8988T (cell line): ENCODE results near the gene PARP15.

Experiments
- DNase-seq: peaks from one replicate; pipeline ENCODE4 v3.0.0; 2011

Gene PARP15

GRCh38 chr3:122576174-122576940 lies 1.1 kb upstream of the PARP15 start:
- no peak for DNase-seq

GRCh38 chr3:122578069-122578740 lies 755 bp downstream of the PARP15 start:
- no peak for DNase-seq

- DNase-seq: no peak
Measured at GRCh38 chr3:122580470-122580869, 3.0 kb downstream of the PARP15 start.

- DNase-seq: no peak
Measured at GRCh38 chr3:122581622-122582021, 4.2 kb downstream of the PARP15 start.

GRCh38 chr3:122582390-122582789 lies 4.9 kb downstream of the PARP15 start:
- DNase-seq: no peak

GRCh38 chr3:122586098-122586497 lies 8.6 kb downstream of the PARP15 start:
- DNase-seq: no peak

- DNase-seq: no peak
Measured at GRCh38 chr3:122586773-122587485, 9.5 kb downstream of the PARP15 start.

- no peak for DNase-seq
Measured at GRCh38 chr3:122587572-122587971, 10.1 kb downstream of the PARP15 start.

- no peak for DNase-seq
Measured at GRCh38 chr3:122589297-122589696, 11.8 kb downstream of the PARP15 start.

GRCh38 chr3:122590610-122591009 lies 13.2 kb downstream of the PARP15 start:
- DNase-seq: no peak

- DNase-seq: no peak
Measured at GRCh38 chr3:122594025-122594424, 16.6 kb downstream of the PARP15 start.

GRCh38 chr3:122598151-122598550 lies 20.7 kb downstream of the PARP15 start:
- DNase-seq: no peak

GRCh38 chr3:122598556-122598955 lies 21.1 kb downstream of the PARP15 start:
- DNase-seq: no peak

GRCh38 chr3:122602011-122602710 lies 24.7 kb downstream of the PARP15 start:
- no peak for DNase-seq

GRCh38 chr3:122603056-122603455 lies 25.6 kb downstream of the PARP15 start:
- DNase-seq: no peak

- no peak for DNase-seq
Measured at GRCh38 chr3:122606330-122606729, 28.9 kb downstream of the PARP15 start.

- no peak for DNase-seq
Measured at GRCh38 chr3:122608916-122609315, 31.5 kb downstream of the PARP15 start.

GRCh38 chr3:122609798-122610559 lies 32.5 kb downstream of the PARP15 start:
- peak; percentile 22 for DNase-seq

- no peak for DNase-seq
Measured at GRCh38 chr3:122612696-122613095, 35.2 kb downstream of the PARP15 start.

- DNase-seq: no peak
Measured at GRCh38 chr3:122615303-122615702, 37.9 kb downstream of the PARP15 start.

- no peak for DNase-seq
Measured at GRCh38 chr3:122618614-122619013, 41.2 kb downstream of the PARP15 start.

- DNase-seq: no peak
Measured at GRCh38 chr3:122619040-122619439, 41.6 kb downstream of the PARP15 start.
